CD4-positive, CD25-positive, alpha-beta regulatory T cell (primary cell): ENCODE data around the gene GUCY2C. TPM values are rescaled to one million over a fixed set of nuclear protein-coding genes. Genes with fewer than 3 reads are reported as not detected.

ENCODE experiments used
- ATAC-seq, 2 donors: fragments of 150-1000 bp; cut with Tn5 transposase; one replicate each; pipeline ENCODE4 v1.10.0; 2021; ENCODE audit warnings: low read depth in 2 of 2, moderate number of reproducible peaks in 2 of 2, moderate library complexity in 1 of 2
- DNase-seq, 3 donors: peaks; one replicate each; pipeline versions ENCODE4 v3.0.0 to v3.0.0-alpha.2; 2012 to 2022; ENCODE audit warnings: mixed read lengths in 1 of 3
- H3K27ac ChIP-seq: one replicate; pipeline ENCODE4 v1.7.0; 2013; ENCODE audit warnings: mild to moderate bottlenecking, low read length; ENCODE audit not compliant: insufficient read depth, poor library complexity, severe bottlenecking
- H3K27me3 ChIP-seq: one replicate; pipeline ENCODE4 v1.7.0; 2013; ENCODE audit warnings: low read length; ENCODE audit not compliant: control insufficient read depth, insufficient read depth
- H3K36me3 ChIP-seq: one replicate; pipeline ENCODE4 v1.7.0; 2013; ENCODE audit warnings: mild to moderate bottlenecking, low read length, moderate library complexity; ENCODE audit not compliant: control insufficient read depth, insufficient read depth
- H3K4me1 ChIP-seq: 2 replicates; pipeline ENCODE4 v1.7.0; 2013; ENCODE audit warnings: mild to moderate bottlenecking, low read length; ENCODE audit not compliant: insufficient read depth, control insufficient read depth, poor library complexity, severe bottlenecking
- H3K4me3 ChIP-seq: one replicate; pipeline ENCODE4 v1.7.0; 2013; ENCODE audit warnings: low read depth, mild to moderate bottlenecking, low read length, moderate library complexity
- H3K9me3 ChIP-seq, 2 experiments: 1 replicate in 1 of 2; 2 replicates in 1 of 2; pipeline ENCODE4 v1.7.0; 2013; ENCODE audit warnings: low read length in 2 of 2, mild to moderate bottlenecking in 1 of 2, moderate library complexity in 1 of 2; ENCODE audit not compliant: control insufficient read depth in 2 of 2
- H3K27ac Mint-ChIP-seq, 3 donors: one replicate each; pipeline ENCODE4 v1.8.0; 2020 to 2022; ENCODE audit warnings: mild to moderate bottlenecking in 3 of 3, mixed read lengths in 3 of 3, moderate library complexity in 2 of 3
- H3K27me3 Mint-ChIP-seq: one replicate; pipeline ENCODE4 v1.8.0; 2022; ENCODE audit warnings: mild to moderate bottlenecking, mixed read lengths
- H3K36me3 Mint-ChIP-seq: one replicate; pipeline ENCODE4 v1.8.0; 2020; ENCODE audit warnings: mixed read lengths
- H3K4me1 Mint-ChIP-seq, 4 donors: one replicate each; pipeline ENCODE4 v1.8.0; 2020 to 2022; ENCODE audit warnings: mixed read lengths in 4 of 4, mild to moderate bottlenecking in 1 of 4
- H3K4me3 Mint-ChIP-seq, 4 donors: one replicate each; pipeline ENCODE4 v1.8.0; 2020 to 2022; ENCODE audit warnings: mild to moderate bottlenecking in 4 of 4, mixed read lengths in 4 of 4, moderate library complexity in 3 of 4
- H3K9me3 Mint-ChIP-seq, 7 donors: one replicate each; pipeline ENCODE4 v1.8.0; 2020 to 2022; ENCODE audit warnings: mixed read lengths in 7 of 7, mild to moderate bottlenecking in 3 of 7, moderate library complexity in 2 of 7
- polyA plus RNA-seq, 4 donors: library from polyadenylated mRNA; unstranded; fragments of 300-500 nt; fragmentation: Illumina TruSeq; gene quantifications; one replicate each; pipeline ENCODE4 v1.2.3, GENCODE V29; 2021
- total RNA-seq: library from RNA; stranded (reverse); gene quantifications from one replicate; pipeline ENCODE4 v1.2.3, GENCODE V29; 2022

The GUCY2C gene
- total and polyA plus RNA-seq, 5 donors from 2014 or later: not detected

GRCh38 chr12:14656846-14657245 lies 39.6 kb downstream of the GUCY2C start:
- no peak overlapping the region for H3K4me3 ChIP-seq
- ATAC-seq (no peak), DNase-seq (no peak)
- no peaks in the 10 kb centered on the region for H3K4me1 ChIP-seq
- Mint-ChIP-seq H3K4me3 (no peak overlapping the region), H3K27ac (no peak overlapping the region), H3K27me3 (peaks cover 4% of the 10 kb centered on the region), H3K9me3 (peaks cover 0 to 2% (median 0%) of the 10 kb centered on the region in 7 donors), H3K36me3 (no peaks in the 10 kb centered on the region), H3K4me1 (no peaks in the 10 kb centered on the region)
- no peaks in the 10 kb centered on the region for H3K36me3 ChIP-seq
- no peaks in the 10 kb centered on the region for H3K9me3 ChIP-seq
- peaks cover 5% of the 10 kb centered on the region for H3K27me3 ChIP-seq
- H3K27ac ChIP-seq: no peak overlapping the region

GRCh38 chr12:14655284-14655683 lies 41.1 kb downstream of the GUCY2C start:
- no peaks in the 10 kb centered on the region for H3K9me3 ChIP-seq
- Mint-ChIP-seq H3K27ac (no peak overlapping the region), H3K27me3 (peaks cover 4% of the 10 kb centered on the region)

GRCh38 chr12:14654842-14655241 lies 41.6 kb downstream of the GUCY2C start:
- peaks cover 4% of the 10 kb centered on the region for H3K27me3 Mint-ChIP-seq
- Histone ChIP-seq H3K4me3 (no peak overlapping the region), H3K9me3 (no peaks in the 10 kb centered on the region), H3K36me3 (no peaks in the 10 kb centered on the region), H3K4me1 (no peaks in the 10 kb centered on the region), H3K27ac (no peak overlapping the region), H3K27me3 (peaks cover 5% of the 10 kb centered on the region)
- no peaks in the 10 kb centered on the region for H3K36me3 Mint-ChIP-seq
- no peaks in the 10 kb centered on the region for H3K4me1 Mint-ChIP-seq
- ATAC-seq: no peak
- no peak overlapping the region for H3K4me3 Mint-ChIP-seq
- H3K9me3 Mint-ChIP-seq: peaks cover 0 to 2% (median 0%) of the 10 kb centered on the region in 7 donors
- DNase-seq: no peak
- no peak overlapping the region for H3K27ac Mint-ChIP-seq

More at GRCh38 chr12:14655284-14655683, 41.1 kb downstream of the GUCY2C start:
- Histone ChIP-seq H3K27ac (no peak overlapping the region), H3K4me1 (no peaks in the 10 kb centered on the region), H3K36me3 (no peaks in the 10 kb centered on the region), H3K4me3 (no peak overlapping the region), H3K27me3 (peaks cover 5% of the 10 kb centered on the region)
- DNase-seq: no peak
- no peaks in the 10 kb centered on the region for H3K4me1 Mint-ChIP-seq
- peaks cover 0 to 2% (median 0%) of the 10 kb centered on the region in 7 donors for H3K9me3 Mint-ChIP-seq
- no peak for ATAC-seq
- H3K36me3 Mint-ChIP-seq: no peaks in the 10 kb centered on the region
- H3K4me3 Mint-ChIP-seq: no peak overlapping the region

GRCh38 chr12:14654416-14654815 lies 42.0 kb downstream of the GUCY2C start:
- H3K4me1 ChIP-seq: no peaks in the 10 kb centered on the region
- H3K27me3 Mint-ChIP-seq: peaks cover 4% of the 10 kb centered on the region

GRCh38 chr12:14652483-14652882 lies 43.9 kb downstream of the GUCY2C start:
- no peaks in the 10 kb centered on the region for H3K9me3 Mint-ChIP-seq
- H3K4me1 Mint-ChIP-seq: no peaks in the 10 kb centered on the region

More at GRCh38 chr12:14654416-14654815, 42.0 kb downstream of the GUCY2C start:
- Mint-ChIP-seq H3K4me1 (no peaks in the 10 kb centered on the region), H3K9me3 (peaks cover 0 to 2% (median 0%) of the 10 kb centered on the region in 7 donors), H3K4me3 (no peak overlapping the region), H3K36me3 (no peaks in the 10 kb centered on the region), H3K27ac (no peak overlapping the region)
- no peak for DNase-seq
- peaks cover 5% of the 10 kb centered on the region for H3K27me3 ChIP-seq
- H3K4me3 ChIP-seq: no peak overlapping the region
- ATAC-seq: no peak
- H3K36me3 ChIP-seq: no peaks in the 10 kb centered on the region
- H3K27ac ChIP-seq: no peak overlapping the region
- no peaks in the 10 kb centered on the region for H3K9me3 ChIP-seq

GRCh38 chr12:14651371-14651770 lies 45.0 kb downstream of the GUCY2C start:
- H3K27ac Mint-ChIP-seq: no peak overlapping the region
- ATAC-seq: no peak
- H3K27me3 Mint-ChIP-seq: peaks cover 12% of the 10 kb centered on the region
- Histone ChIP-seq H3K27me3 (peaks cover 6% of the 10 kb centered on the region), H3K4me3 (no peak overlapping the region), H3K9me3 (no peaks in the 10 kb centered on the region), H3K36me3 (no peaks in the 10 kb centered on the region), H3K4me1 (no peaks in the 10 kb centered on the region), H3K27ac (no peak overlapping the region)
- no peaks in the 10 kb centered on the region for H3K4me1 Mint-ChIP-seq
- H3K36me3 Mint-ChIP-seq: no peaks in the 10 kb centered on the region
- no peak overlapping the region for H3K4me3 Mint-ChIP-seq
- DNase-seq: no peak
- H3K9me3 Mint-ChIP-seq: no peaks in the 10 kb centered on the region

More at GRCh38 chr12:14652483-14652882, 43.9 kb downstream of the GUCY2C start:
- Histone ChIP-seq H3K27me3 (peaks cover 3% of the 10 kb centered on the region), H3K27ac (no peak overlapping the region), H3K9me3 (no peaks in the 10 kb centered on the region), H3K36me3 (no peaks in the 10 kb centered on the region), H3K4me3 (no peak overlapping the region), H3K4me1 (no peaks in the 10 kb centered on the region)
- DNase-seq (no peak), ATAC-seq (no peak)
- Mint-ChIP-seq H3K27ac (no peak overlapping the region), H3K36me3 (no peaks in the 10 kb centered on the region), H3K27me3 (peaks cover 4% of the 10 kb centered on the region), H3K4me3 (no peak overlapping the region)

- H3K4me1 Mint-ChIP-seq: no peaks in the 10 kb centered on the region
Measured at GRCh38 chr12:14650789-14651188, 45.6 kb downstream of the GUCY2C start.

GRCh38 chr12:14647028-14647750 lies 49.2 kb downstream of the GUCY2C start:
- ATAC-seq (no peak), DNase-seq (no peak)
- no peak overlapping the region for H3K27ac Mint-ChIP-seq
- H3K27me3 Mint-ChIP-seq: peaks cover 9% of the 10 kb centered on the region
- Histone ChIP-seq H3K4me1 (no peaks in the 10 kb centered on the region), H3K4me3 (no peak overlapping the region), H3K9me3 (no peaks in the 10 kb centered on the region), H3K36me3 (no peaks in the 10 kb centered on the region), H3K27ac (no peak overlapping the region), H3K27me3 (peaks cover 3% of the 10 kb centered on the region)
- no peaks in the 10 kb centered on the region for H3K9me3 Mint-ChIP-seq
- peaks cover 0 to 20% (median 6%) of the 10 kb centered on the region in 4 donors for H3K4me1 Mint-ChIP-seq
- no peaks in the 10 kb centered on the region for H3K36me3 Mint-ChIP-seq
- H3K4me3 Mint-ChIP-seq: no peak overlapping the region

More at GRCh38 chr12:14650789-14651188, 45.6 kb downstream of the GUCY2C start:
- Histone ChIP-seq H3K36me3 (no peaks in the 10 kb centered on the region), H3K27me3 (peaks cover 6% of the 10 kb centered on the region), H3K9me3 (no peaks in the 10 kb centered on the region), H3K27ac (no peak overlapping the region), H3K4me1 (no peaks in the 10 kb centered on the region), H3K4me3 (no peak overlapping the region)
- no peak for DNase-seq
- Mint-ChIP-seq H3K9me3 (no peaks in the 10 kb centered on the region), H3K27me3 (peaks cover 9% of the 10 kb centered on the region), H3K4me3 (no peak overlapping the region), H3K27ac (no peak overlapping the region), H3K36me3 (no peaks in the 10 kb centered on the region)
- no peak for ATAC-seq
